Left lung (tissue), 10 donors: ENCODE measurements around the gene KNSTRN. TPM values are rescaled to one million over a fixed set of nuclear protein-coding genes. Genes with fewer than 3 reads are reported as not detected.

Experiments
- ATAC-seq: fragments of 200-7000 bp; cut with Tn5 transposase; one replicate; pipeline ENCODE4 v1.9.1; 2020; ENCODE audit warnings: moderate library complexity
- DNase-seq, 4 donors: peaks; one replicate each; pipeline ENCODE4 v3.0.0-alpha.2; 2013 to 2020
- H3K27ac ChIP-seq, 2 donors: fragments of 200-600 bp; sonication (generic) in 1 of 2; one replicate each; pipeline versions ENCODE4 v1.5.0 to v1.8.0; 2020 to 2021
- H3K27me3 ChIP-seq, 2 donors: fragments of 200-600 bp; sonication (generic) in 1 of 2; one replicate each; pipeline versions ENCODE4 v1.5.0 to v1.8.0; 2020 to 2021
- H3K36me3 ChIP-seq, 2 donors: fragments of 200-600 bp; sonication (generic) in 1 of 2; one replicate each; pipeline versions ENCODE4 v1.5.0 to v1.8.0; 2020 to 2021
- H3K4me1 ChIP-seq, 2 donors: fragments of 200-600 bp; one replicate each; pipeline ENCODE4 v1.8.0; 2021
- H3K4me3 ChIP-seq, 2 donors: fragments of 200-600 bp; sonication (generic) in 1 of 2; one replicate each; pipeline versions ENCODE4 v1.5.0 to v1.8.0; 2020 to 2021; ENCODE audit warnings: mild to moderate bottlenecking in 1 of 2
- H3K9me3 ChIP-seq, 2 donors: fragments of 200-600 bp; sonication (generic) in 1 of 2; one replicate each; pipeline versions ENCODE4 v1.5.0 to v1.8.0; 2020 to 2021
- CTCF ChIP-seq, 2 donors: fragments of 200-600 bp; sonication (generic) in 1 of 2; IDR thresholded peaks; one replicate each; pipeline versions ENCODE4 v1.5.0 to v1.8.0; 2021; ENCODE audit warnings: antibody characterized with exemption in 2 of 2
- intact Hi-C, 2 donors: fragments of 100-400 bp; cut with DNase I; formaldehyde crosslinking; loops; one replicate each; pipeline versions ENCODE4 v1.11.2 to v1.14.2; 2022
- polyA plus RNA-seq, 6 donors: library from polyadenylated mRNA; unstranded; fragments of 120-200 nt; gene quantifications; one replicate each; pipeline ENCODE4 v1.2.1, GENCODE V29; 2013; ENCODE audit not compliant: insufficient read length in 6 of 6
- total RNA-seq, 2 donors: library from RNA; stranded (reverse); fragmentation: NEBNext Ultra II Directional; extraction: Animal tissue kit (Norgen Biotek cat#: 25700); gene quantifications; one replicate each; pipeline ENCODE4 v1.2.1, GENCODE V29; 2021
- donor health status: DM: no; HTN: yes; CAD: no.
- donor health status: DM: no; HTN: no; CAD: no.

KNSTRN gene
- total and polyA plus RNA-seq, 8 donors = 14.2 to 46.2 (median 30.2) TPM

GRCh38 chr15:40334941-40335795 is 47.4 kb upstream of the KNSTRN start:
- intact Hi-C loops = no loop called here
- Histone ChIP-seq H3K9me3 (no peaks in the 10 kb centered on the region), H3K4me1 (peaks cover 37 to 100% of the 10 kb centered on the region in 2 donors), H3K4me3 (no peak overlapping the region), H3K27ac (peak overlapping the region; percentile 88 to 98), H3K27me3 (no peaks in the 10 kb centered on the region), H3K36me3 (peaks cover 0 to 7% of the 10 kb centered on the region in 2 donors)
- peak in 2 of 4 donors; percentile 81 to 91 for DNase-seq
- ATAC-seq = peak; percentile 32
- no peak for TF ChIP-seq CTCF (IDR thresholded peaks at IDR 0.05)

GRCh38 chr15:40335938-40336743 is 46.4 kb upstream of the KNSTRN start:
- Histone ChIP-seq H3K4me1 (peaks cover 39 to 100% of the 10 kb centered on the region in 2 donors), H3K36me3 (peaks cover 0 to 7% of the 10 kb centered on the region in 2 donors), H3K27me3 (no peaks in the 10 kb centered on the region), H3K4me3 (no peak overlapping the region), H3K27ac (peak overlapping the region in 1 of 2 donors; percentile 42), H3K9me3 (no peaks in the 10 kb centered on the region)
- ATAC-seq (no peak), DNase-seq (no peak)
- TF ChIP-seq CTCF (IDR thresholded peaks at IDR 0.05) = no peak
- intact Hi-C loops = no loop called here

- Histone ChIP-seq H3K27me3 (no peaks in the 10 kb centered on the region), H3K27ac (peak overlapping the region in 1 of 2 donors; percentile 42), H3K36me3 (peaks cover 0 to 7% of the 10 kb centered on the region in 2 donors), H3K4me1 (peaks cover 41 to 98% of the 10 kb centered on the region in 2 donors), H3K9me3 (no peaks in the 10 kb centered on the region), H3K4me3 (no peak overlapping the region)
- ATAC-seq = no peak
- intact Hi-C loops = no loop called here
- no peak for TF ChIP-seq CTCF (IDR thresholded peaks at IDR 0.05)
- peak in 1 of 4 donors; percentile 84 for DNase-seq
Observed at GRCh38 chr15:40336744-40337122, 45.8 kb upstream of the KNSTRN start.

- TF ChIP-seq CTCF (IDR thresholded peaks at IDR 0.05) = no peak
- no peaks in the 10 kb centered on the region for H3K27me3 ChIP-seq
- no peak overlapping the region for H3K4me3 ChIP-seq
- peak in 1 of 4 donors; percentile 83 for DNase-seq
- peaks cover 41 to 89% of the 10 kb centered on the region in 2 donors for H3K4me1 ChIP-seq
- no peak overlapping the region for H3K27ac ChIP-seq
- H3K36me3 ChIP-seq = peaks cover 0 to 7% of the 10 kb centered on the region in 2 donors
- intact Hi-C loops = no loop called here
- no peaks in the 10 kb centered on the region for H3K9me3 ChIP-seq
- no peak for ATAC-seq
Observed at GRCh38 chr15:40337597-40337996, 44.9 kb upstream of the KNSTRN start.
